ENCODE results near the gene KIAA1614.

KIAA1614 gene

DNA sequence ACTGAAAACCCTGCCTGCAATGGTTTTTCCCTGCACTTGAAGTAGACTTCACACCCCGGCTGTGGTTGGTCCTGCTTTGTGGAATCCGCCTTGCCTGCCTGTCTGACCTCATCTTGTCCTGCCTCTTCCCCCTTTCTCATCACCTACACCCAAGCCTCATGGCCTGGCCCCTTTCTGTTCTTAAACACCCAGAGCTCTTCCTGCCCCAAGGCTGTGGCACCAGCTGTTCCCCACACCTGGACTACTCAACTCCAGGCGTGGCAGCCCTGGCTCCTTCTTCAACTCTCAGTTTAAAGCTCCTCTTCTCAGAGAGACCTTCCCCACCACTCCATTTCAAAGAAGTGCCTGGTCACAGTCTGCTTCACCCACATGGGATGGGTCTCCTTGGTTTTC, 27.0 kb downstream of the KIAA1614 start:
- TF ChIP-seq EZH2phosphoT487 (IDR thresholded peaks at IDR 0.05; ENCODE audit: low read length), result no peak
- TF ChIP-seq, protein P1, sequence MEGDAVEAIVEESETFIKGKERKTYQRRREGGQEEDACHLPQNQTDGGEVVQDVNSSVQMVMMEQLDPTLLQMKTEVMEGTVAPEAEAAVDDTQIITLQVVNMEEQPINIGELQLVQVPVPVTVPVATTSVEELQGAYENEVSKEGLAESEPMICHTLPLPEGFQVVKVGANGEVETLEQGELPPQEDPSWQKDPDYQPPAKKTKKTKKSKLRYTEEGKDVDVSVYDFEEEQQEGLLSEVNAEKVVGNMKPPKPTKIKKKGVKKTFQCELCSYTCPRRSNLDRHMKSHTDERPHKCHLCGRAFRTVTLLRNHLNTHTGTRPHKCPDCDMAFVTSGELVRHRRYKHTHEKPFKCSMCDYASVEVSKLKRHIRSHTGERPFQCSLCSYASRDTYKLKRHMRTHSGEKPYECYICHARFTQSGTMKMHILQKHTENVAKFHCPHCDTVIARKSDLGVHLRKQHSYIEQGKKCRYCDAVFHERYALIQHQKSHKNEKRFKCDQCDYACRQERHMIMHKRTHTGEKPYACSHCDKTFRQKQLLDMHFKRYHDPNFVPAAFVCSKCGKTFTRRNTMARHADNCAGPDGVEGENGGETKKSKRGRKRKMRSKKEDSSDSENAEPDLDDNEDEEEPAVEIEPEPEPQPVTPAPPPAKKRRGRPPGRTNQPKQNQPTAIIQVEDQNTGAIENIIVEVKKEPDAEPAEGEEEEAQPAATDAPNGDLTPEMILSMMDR (IDR thresholded peaks at IDR 0.05; ENCODE audit: low read length), result no peak
- no peak for TF ChIP-seq EZH2 (optimal IDR thresholded peaks at IDR 0.05; ENCODE audit: low read depth, low read length)
- no peak for DNase-seq

DNA sequence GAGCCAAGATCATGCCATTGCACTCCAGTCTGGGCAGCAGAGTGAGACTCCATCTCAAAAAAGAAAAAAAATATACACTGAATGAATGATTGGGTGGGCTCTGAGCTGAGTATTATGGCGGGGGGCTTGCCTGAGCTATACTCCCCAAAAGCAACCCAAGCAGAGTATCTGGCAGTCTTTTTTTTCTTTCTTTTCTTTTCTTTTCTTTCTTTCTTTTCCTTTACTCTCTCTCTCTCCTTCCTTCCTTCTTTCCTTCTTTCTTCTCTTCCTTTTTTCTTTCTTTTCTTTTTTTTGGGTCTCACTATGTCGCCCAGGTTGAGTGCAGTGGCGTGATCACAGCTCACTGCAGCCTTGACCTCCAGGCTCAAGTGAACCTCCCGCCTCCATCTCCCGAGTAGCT, 27.7 kb downstream of the KIAA1614 start:
- no peak overlapping the region for H3K9ac ChIP-seq (ENCODE audit: low read length)
- no peak overlapping the region for H3K4me2 ChIP-seq (ENCODE audit: low read depth, low read length)
- H3K27ac ChIP-seq (ENCODE audit: low read length), result no peak overlapping the region
- TF ChIP-seq EZH2 (optimal IDR thresholded peaks at IDR 0.05; ENCODE audit: low read depth, low read length) (no peak), EZH2phosphoT487 (IDR thresholded peaks at IDR 0.05; ENCODE audit: low read length) (no peak)
- TF ChIP-seq, protein P1 (IDR thresholded peaks at IDR 0.05; ENCODE audit: low read length), result no peak
- no peaks in the 10 kb centered on the region for H3K9me2 ChIP-seq (replicated peaks; ENCODE audit: insufficient read depth, low read length)
- no peaks in the 10 kb centered on the region for H4K20me1 ChIP-seq (ENCODE audit: insufficient read depth, low read length)
- no peaks in the 10 kb centered on the region for H3F3A ChIP-seq (ENCODE audit: insufficient read depth, low read length)
- no peaks in the 10 kb centered on the region for H3K36me3 ChIP-seq (replicated peaks; ENCODE audit: insufficient read depth, low read length)
- DNase-seq, result no peak
- no peaks in the 10 kb centered on the region for H3K4me1 ChIP-seq (ENCODE audit: low read length)
- no peak overlapping the region for H2AFZ ChIP-seq (ENCODE audit: low read length)
- no peaks in the 10 kb centered on the region for H3K79me2 ChIP-seq (ENCODE audit: low read length)
- H3K9me3 ChIP-seq (replicated peaks; ENCODE audit: insufficient read depth, low read length), result no peaks in the 10 kb centered on the region
- no peaks in the 10 kb centered on the region for H3K27me3 ChIP-seq (replicated peaks; ENCODE audit: insufficient read depth, low read length)
- H3K4me3 ChIP-seq (ENCODE audit: low read length), result no peak overlapping the region

More for the DNA sequence above, 27.0 kb downstream of the KIAA1614 start:
- H4K20me1 ChIP-seq (ENCODE audit: insufficient read depth, low read length), result no peaks in the 10 kb centered on the region
- H3K4me1 ChIP-seq (ENCODE audit: low read length), result no peaks in the 10 kb centered on the region
- H3K79me2 ChIP-seq (ENCODE audit: low read length), result no peaks in the 10 kb centered on the region
- no peaks in the 10 kb centered on the region for H3K27me3 ChIP-seq (replicated peaks; ENCODE audit: insufficient read depth, low read length)
- H3K27ac ChIP-seq (ENCODE audit: low read length), result no peak overlapping the region
- no peak overlapping the region for H3K9ac ChIP-seq (ENCODE audit: low read length)
- no peaks in the 10 kb centered on the region for H3K36me3 ChIP-seq (replicated peaks; ENCODE audit: insufficient read depth, low read length)
- H3K9me2 ChIP-seq (replicated peaks; ENCODE audit: insufficient read depth, low read length), result no peaks in the 10 kb centered on the region
- H3K9me3 ChIP-seq (replicated peaks; ENCODE audit: insufficient read depth, low read length), result no peaks in the 10 kb centered on the region
- no peak overlapping the region for H3K4me2 ChIP-seq (ENCODE audit: low read depth, low read length)
- no peak overlapping the region for H2AFZ ChIP-seq (ENCODE audit: low read length)
- no peak overlapping the region for H3K4me3 ChIP-seq (ENCODE audit: low read length)
- H3F3A ChIP-seq (ENCODE audit: insufficient read depth, low read length), result no peaks in the 10 kb centered on the region

DNA sequence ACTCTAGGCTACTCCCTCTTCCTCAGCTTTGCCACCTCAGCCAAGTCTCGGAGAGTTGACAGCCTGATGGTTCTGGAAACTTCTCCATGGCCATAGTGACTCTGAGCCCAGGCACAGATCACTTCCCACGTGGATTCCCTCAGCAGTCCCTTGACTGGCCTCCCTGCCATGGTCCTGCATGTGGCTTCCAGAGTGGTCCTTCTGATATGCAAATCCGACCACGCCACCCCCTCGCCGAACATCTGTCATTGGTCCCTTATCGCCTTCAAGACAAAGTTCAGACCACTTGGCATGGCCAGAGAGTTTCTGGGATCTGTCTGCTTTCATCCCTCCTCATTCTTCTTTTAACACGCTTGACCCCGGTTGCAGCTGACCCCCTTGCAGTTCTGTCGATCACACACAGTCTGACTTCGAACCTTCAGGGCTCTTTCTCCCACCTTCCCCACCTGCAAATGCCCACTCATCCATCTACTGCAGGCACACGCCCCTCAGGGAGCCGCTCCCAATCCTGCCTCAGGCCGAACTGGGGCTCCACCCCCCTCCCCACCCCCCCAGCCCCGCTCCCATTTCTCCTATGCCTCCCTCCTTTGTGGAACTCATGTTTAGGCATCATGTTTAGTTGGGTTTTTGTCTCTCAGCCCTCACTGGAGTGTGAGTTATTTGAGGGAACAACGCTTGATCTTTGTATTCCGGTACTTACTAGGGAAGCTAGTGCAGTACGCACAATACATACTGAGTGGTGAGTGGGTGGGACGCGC, 29.0 kb downstream of the KIAA1614 start:
- Histone ChIP-seq H3K4me3 (ENCODE audit: low read length) (no peak overlapping the region), H3K4me1 (ENCODE audit: low read length) (no peaks in the 10 kb centered on the region), H3K9me3 (replicated peaks; ENCODE audit: insufficient read depth, low read length) (no peaks in the 10 kb centered on the region), H2AFZ (ENCODE audit: low read length) (no peak overlapping the region), H3K9me2 (replicated peaks; ENCODE audit: insufficient read depth, low read length) (no peaks in the 10 kb centered on the region), H4K20me1 (ENCODE audit: insufficient read depth, low read length) (no peaks in the 10 kb centered on the region), H3K27ac (ENCODE audit: low read length) (no peak overlapping the region), H3F3A (ENCODE audit: insufficient read depth, low read length) (no peaks in the 10 kb centered on the region), H3K79me2 (ENCODE audit: low read length) (no peaks in the 10 kb centered on the region), H3K36me3 (replicated peaks; ENCODE audit: insufficient read depth, low read length) (no peaks in the 10 kb centered on the region), H3K9ac (ENCODE audit: low read length) (no peak overlapping the region), H3K4me2 (ENCODE audit: low read depth, low read length) (no peak overlapping the region), H3K27me3 (replicated peaks; ENCODE audit: insufficient read depth, low read length) (no peaks in the 10 kb centered on the region)
- no peak for DNase-seq
- TF ChIP-seq EZH2 (optimal IDR thresholded peaks at IDR 0.05; ENCODE audit: low read depth, low read length) (no peak), EZH2phosphoT487 (IDR thresholded peaks at IDR 0.05; ENCODE audit: low read length) (no peak)
- TF ChIP-seq, protein P1 (IDR thresholded peaks at IDR 0.05; ENCODE audit: low read length), result no peak

Data from MM.1S (cell line).